PC-3 (cell line): ENCODE data around the gene PAM16. TPM values are rescaled to one million over a fixed set of nuclear protein-coding genes. Genes with fewer than 3 reads are reported as not detected.
A peak's percentile ranks its signal among the peaks of the same experiment; 100 is the strongest.

Experiments used
- ATAC-seq: fragments of 200-7000 bp; cut with Tn5 transposase; 2 replicates; pipeline ENCODE4 v1.9.1; 2020; ENCODE audit warnings: mild to moderate bottlenecking, moderate library complexity
- BruUV-seq: library from RNA; stranded (reverse); fragments of 400-500 nt; replicated peaks from 2 replicates; lab custom pipeline; 2021; lab: Mats Ljungman, UMichigan
- CTCF ChIA-PET: fragments of 300-600 bp; sonication (Branson Sonifier 250); formaldehyde crosslinking; loops from one replicate; lab custom pipeline; 2022; ENCODE audit warnings: antibody characterized with exemption; lab: Charles Lee
- POLR2A ChIA-PET: fragments of 300-600 bp; sonication (Branson Sonifier 250); formaldehyde crosslinking; loops from one replicate; lab custom pipeline; 2022; ENCODE audit warnings: antibody characterized with exemption; ENCODE audit not compliant: unreplicated experiment; lab: Charles Lee
- DNase-seq: peaks from one replicate; pipeline ENCODE4 v3.0.0-alpha.2; 2015
- H2AFZ ChIP-seq: fragments of 300-600 bp; sonication (generic); 2 replicates; pipeline ENCODE4 v1.6.0; 2016; ENCODE audit warnings: antibody characterized with exemption, low read length
- H3F3A ChIP-seq: fragments of 300-600 bp; sonication (generic); one replicate; pipeline ENCODE4 v1.6.0; 2017; ENCODE audit warnings: antibody characterized with exemption, low read length, control low read depth, mild to moderate bottlenecking; ENCODE audit not compliant: unreplicated experiment
- H3K27ac ChIP-seq: fragments of 300-600 bp; sonication (generic); 2 replicates; pipeline ENCODE4 v1.5.1; 2016; ENCODE audit warnings: mild to moderate bottlenecking, low read length
- H3K27me3 ChIP-seq: fragments of 300-600 bp; sonication (generic); 2 replicates; pipeline ENCODE4 v1.6.1; 2016; ENCODE audit warnings: low read length, mixed read lengths
- H3K36me3 ChIP-seq: fragments of 300-600 bp; sonication (generic); 2 replicates; pipeline ENCODE4 v1.6.1; 2016; ENCODE audit warnings: low read depth, mixed run types, low read length, mixed read lengths
- H3K4me1 ChIP-seq: fragments of 300-600 bp; sonication (generic); 2 replicates; pipeline ENCODE4 v1.5.1; 2016; ENCODE audit warnings: low read length; ENCODE audit not compliant: insufficient read depth
- H3K4me2 ChIP-seq: fragments of 300-600 bp; sonication (generic); 2 replicates; pipeline ENCODE4 v1.6.0; 2016; ENCODE audit warnings: low read length
- H3K4me3 ChIP-seq: fragments of 300-600 bp; sonication (generic); 2 replicates; pipeline ENCODE4 v1.5.1; 2016; ENCODE audit warnings: mild to moderate bottlenecking, low read length, mixed read lengths
- H3K79me2 ChIP-seq: fragments of 300-600 bp; sonication (generic); 2 replicates; pipeline ENCODE4 v1.6.1; 2017; ENCODE audit warnings: low read length, mixed read lengths
- H3K9ac ChIP-seq: fragments of 300-600 bp; sonication (generic); 2 replicates; pipeline ENCODE4 v1.6.0; 2016; ENCODE audit warnings: mild to moderate bottlenecking, low read length
- H3K9me2 ChIP-seq: fragments of 300-600 bp; sonication (generic); replicated peaks from 2 replicates; pipeline ENCODE4 v1.6.1; 2016; ENCODE audit warnings: mixed run types, low read length, mixed read lengths
- H3K9me3 ChIP-seq: fragments of 300-600 bp; sonication (generic); 2 replicates; pipeline ENCODE4 v1.6.1; 2016; ENCODE audit warnings: low read length, mixed read lengths
- H4K20me1 ChIP-seq: fragments of 300-600 bp; sonication (generic); 2 replicates; pipeline ENCODE4 v1.6.1; 2016; ENCODE audit warnings: low read length, mixed read lengths
- EZH2 ChIP-seq: fragments of 300-600 bp; sonication (generic); IDR thresholded peaks from one replicate; pipeline ENCODE4 v1.6.1; 2017; ENCODE audit warnings: antibody characterized with exemption, mild to moderate bottlenecking, low read length; ENCODE audit not compliant: unreplicated experiment
- EZH2phosphoT487 ChIP-seq: fragments of 300-600 bp; sonication (generic); IDR thresholded peaks from 2 replicates; pipeline ENCODE4 v1.6.1; 2018; ENCODE audit warnings: mild to moderate bottlenecking, antibody characterized with exemption, low read length, borderline replicate concordance
- intact Hi-C: fragments of 100-400 bp; cut with micrococcal nuclease; formaldehyde crosslinking; loops from 2 replicates; pipeline ENCODE4 v1.9.0; 2023
- total RNA-seq: library from RNA; depleted of rRNA; stranded (reverse); fragments of >200 nt; gene quantifications from 2 replicates; pipeline ENCODE4 v1.2.3, GENCODE V29; 2014
- TF ChIP-seq, protein P1 (sequence below): fragments of 300-600 bp; sonication (generic); conservative IDR thresholded peaks from 2 replicates; pipeline ENCODE4 v1.5.1; 2017; ENCODE audit warnings: antibody characterized with exemption, low read depth, mild to moderate bottlenecking, low read length

The PAM16 gene
- total RNA-seq, 1 experiment from 2014 or later = 95.5 TPM

DNA sequence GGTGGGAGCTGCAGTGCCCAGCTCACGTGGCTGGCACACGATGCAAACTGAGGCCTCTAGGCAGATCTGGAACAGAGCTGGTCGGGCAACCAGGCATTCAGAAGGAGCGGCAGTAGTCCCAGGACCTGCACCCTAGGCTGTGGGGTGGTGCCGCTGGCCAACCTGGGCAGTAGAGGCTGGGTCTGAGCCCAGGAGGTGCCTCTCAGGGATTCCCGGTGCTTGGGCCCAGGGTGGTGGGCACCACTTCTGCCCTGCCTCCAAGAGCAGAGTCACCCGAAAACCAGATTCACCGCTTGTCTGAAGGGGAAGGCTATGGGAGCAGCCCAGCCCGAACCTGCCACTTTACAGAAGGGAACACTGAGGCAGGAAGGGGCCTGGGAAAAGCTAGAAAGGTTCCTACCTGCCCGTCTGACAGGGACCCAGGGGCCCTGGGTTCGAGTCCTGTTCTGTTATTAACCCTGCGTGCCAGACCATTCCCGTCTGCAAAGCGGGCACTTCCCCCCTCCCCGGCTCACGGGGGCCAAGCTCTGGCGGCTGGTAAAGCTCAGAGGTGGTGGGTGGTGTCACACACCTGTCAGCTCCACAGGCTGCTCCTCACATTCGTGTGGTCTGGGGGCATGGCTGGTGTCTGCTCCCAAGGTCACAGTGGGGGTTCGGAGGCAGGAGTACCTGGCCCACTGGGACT lies 18.4 kb downstream of the PAM16 start:
- no peak for ATAC-seq
- H3K4me2 ChIP-seq = no peak overlapping the region
- no peaks in the 10 kb centered on the region for H3F3A ChIP-seq
- CTCF ChIA-PET = no interaction called here
- no peaks in the 10 kb centered on the region for H3K36me3 ChIP-seq
- H3K9ac ChIP-seq = no peak overlapping the region
- TF ChIP-seq EZH2phosphoT487 = no peak
- TF ChIP-seq EZH2 = no peak
- TF ChIP-seq, protein P1, sequence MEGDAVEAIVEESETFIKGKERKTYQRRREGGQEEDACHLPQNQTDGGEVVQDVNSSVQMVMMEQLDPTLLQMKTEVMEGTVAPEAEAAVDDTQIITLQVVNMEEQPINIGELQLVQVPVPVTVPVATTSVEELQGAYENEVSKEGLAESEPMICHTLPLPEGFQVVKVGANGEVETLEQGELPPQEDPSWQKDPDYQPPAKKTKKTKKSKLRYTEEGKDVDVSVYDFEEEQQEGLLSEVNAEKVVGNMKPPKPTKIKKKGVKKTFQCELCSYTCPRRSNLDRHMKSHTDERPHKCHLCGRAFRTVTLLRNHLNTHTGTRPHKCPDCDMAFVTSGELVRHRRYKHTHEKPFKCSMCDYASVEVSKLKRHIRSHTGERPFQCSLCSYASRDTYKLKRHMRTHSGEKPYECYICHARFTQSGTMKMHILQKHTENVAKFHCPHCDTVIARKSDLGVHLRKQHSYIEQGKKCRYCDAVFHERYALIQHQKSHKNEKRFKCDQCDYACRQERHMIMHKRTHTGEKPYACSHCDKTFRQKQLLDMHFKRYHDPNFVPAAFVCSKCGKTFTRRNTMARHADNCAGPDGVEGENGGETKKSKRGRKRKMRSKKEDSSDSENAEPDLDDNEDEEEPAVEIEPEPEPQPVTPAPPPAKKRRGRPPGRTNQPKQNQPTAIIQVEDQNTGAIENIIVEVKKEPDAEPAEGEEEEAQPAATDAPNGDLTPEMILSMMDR = no peak
- POLR2A ChIA-PET = interaction anchor here (0.5 kb wide), 1 partner anchor 79 kb away, joined by 3 read pairs; no protein-coding TSS in a partner anchor
- no TSS peak for BruUV-seq
- H3K9me3 ChIP-seq = no peaks in the 10 kb centered on the region
- H4K20me1 ChIP-seq = no peaks in the 10 kb centered on the region
- DNase-seq = no peak
- intact Hi-C loops = no loop called here
- no peaks in the 10 kb centered on the region for H3K27me3 ChIP-seq
- no peaks in the 10 kb centered on the region for H3K9me2 ChIP-seq
- H3K4me3 ChIP-seq = no peak overlapping the region
- H3K4me1 ChIP-seq = no peaks in the 10 kb centered on the region
- H3K79me2 ChIP-seq = no peaks in the 10 kb centered on the region
- no peak overlapping the region for H3K27ac ChIP-seq
- no peak overlapping the region for H2AFZ ChIP-seq

DNA sequence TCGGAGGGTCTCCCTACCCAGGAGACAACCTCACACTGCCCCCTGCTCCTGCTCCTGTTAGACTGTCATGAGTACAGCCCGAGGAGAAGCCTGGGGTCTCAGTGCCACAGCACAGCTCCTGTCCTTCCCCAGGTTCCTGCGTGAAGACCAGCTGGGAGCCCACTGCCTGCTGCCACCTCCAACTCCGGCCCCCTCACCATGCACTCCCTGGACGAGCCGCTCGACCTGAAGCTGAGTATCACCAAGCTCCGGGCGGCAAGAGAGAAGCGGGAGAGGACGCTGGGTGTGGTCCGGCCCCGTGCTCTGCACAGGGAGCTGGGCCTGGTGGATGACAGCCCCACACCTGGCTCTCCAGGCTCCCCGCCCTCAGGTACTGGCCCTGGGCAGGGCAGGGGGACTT lies 19.0 kb downstream of the PAM16 start:
- Histone ChIP-seq H4K20me1 (no peaks in the 10 kb centered on the region), H3K9ac (no peak overlapping the region), H3K27me3 (no peaks in the 10 kb centered on the region), H3K9me3 (no peaks in the 10 kb centered on the region), H3K36me3 (no peaks in the 10 kb centered on the region), H3K4me2 (no peak overlapping the region), H3K9me2 (no peaks in the 10 kb centered on the region), H3K4me1 (no peaks in the 10 kb centered on the region), H3K4me3 (no peak overlapping the region), H3K79me2 (0 out of 2 replicates have a peak, but pooled peaks cover 3% of the 10 kb centered on the region), H3F3A (no peaks in the 10 kb centered on the region), H3K27ac (no peak overlapping the region), H2AFZ (no peak overlapping the region)
- intact Hi-C loops = no loop called here
- ChIA-PET POLR2A (no interaction called here), CTCF (interaction anchor here (0.7 kb wide), 1 partner anchor 49 kb away, joined by 3 read pairs; no protein-coding TSS in a partner anchor)
- no peak for ATAC-seq
- BruUV-seq = no TSS peak
- no peak for DNase-seq
- TF ChIP-seq EZH2phosphoT487 (no peak), EZH2 (no peak)
- TF ChIP-seq, protein P1 = no peak

DNA sequence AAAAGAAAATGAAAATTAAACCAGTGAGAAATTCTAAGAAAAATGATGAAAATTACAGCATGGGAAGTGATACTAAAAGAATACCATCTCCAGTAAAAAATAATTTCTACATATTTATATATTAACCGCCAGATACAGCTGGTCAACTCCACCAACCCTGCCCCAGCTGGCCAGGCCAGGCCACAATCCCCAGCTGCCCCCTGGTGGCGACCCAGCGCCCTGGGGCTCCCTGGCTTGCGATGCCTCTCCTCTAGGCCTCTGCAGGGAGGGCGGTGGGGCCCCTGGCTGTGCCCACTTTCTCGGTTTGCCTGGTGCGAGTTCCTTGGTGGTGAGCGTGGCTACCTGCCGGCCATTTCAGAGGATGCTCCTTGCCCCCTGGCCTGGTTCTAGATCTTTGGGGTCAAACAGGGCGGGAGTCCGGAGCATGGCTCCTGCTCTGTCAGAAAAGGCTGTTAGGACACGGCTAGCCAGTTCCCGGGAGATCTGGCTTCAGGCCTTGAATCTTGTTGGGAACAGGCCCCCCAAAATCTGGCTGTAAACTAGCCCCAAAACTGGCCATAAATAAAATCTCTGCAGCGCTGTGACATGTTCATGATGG lies 20.7 kb downstream of the PAM16 start:
- intact Hi-C loops = loop anchor here (1.0 kb wide), 1 partner anchor 42 kb away; no protein-coding TSS in a partner anchor
- no peaks in the 10 kb centered on the region for H3K4me1 ChIP-seq
- H3F3A ChIP-seq = no peaks in the 10 kb centered on the region
- TF ChIP-seq EZH2 = no peak
- TF ChIP-seq, protein P1 = peak; percentile 83
- H3K4me2 ChIP-seq = no peak overlapping the region
- H2AFZ ChIP-seq = no peak overlapping the region
- no peak overlapping the region for H3K4me3 ChIP-seq
- CTCF ChIA-PET = interaction anchor here (0.6 to 3.1 kb wide), 4 partner anchors 40 to 130 kb away, joined by 5 to 9 read pairs (median 6); no protein-coding TSS in a partner anchor
- H4K20me1 ChIP-seq = no peaks in the 10 kb centered on the region
- H3K27me3 ChIP-seq = no peaks in the 10 kb centered on the region
- DNase-seq (peak; percentile 66), ATAC-seq (peak; percentile 93)
- no peak overlapping the region for H3K27ac ChIP-seq
- peaks cover 4% of the 10 kb centered on the region; the same call in 1 of the 2 replicates for H3K79me2 ChIP-seq
- H3K9ac ChIP-seq = no peak overlapping the region
- no peaks in the 10 kb centered on the region for H3K9me2 ChIP-seq
- no peaks in the 10 kb centered on the region for H3K36me3 ChIP-seq
- no peaks in the 10 kb centered on the region for H3K9me3 ChIP-seq
- BruUV-seq = no TSS peak
- POLR2A ChIA-PET = no interaction called here
